Activated CD4-positive, alpha-beta T cell treated with anti-CD3 and anti-CD28 coated beads for 24 hours (primary cell): ENCODE results near the gene SPRED1.

Experiments used
- DNase-seq, 2 donors: peaks; one replicate each; pipeline ENCODE4 v3.0.0-alpha.2; 2020; ENCODE audit warnings: low read depth in 2 of 2

Gene SPRED1

GRCh38 chr15:38281031-38281430 lies 28.4 kb downstream of the SPRED1 start:
- DNase-seq = no peak

GRCh38 chr15:38283010-38283409 lies 30.4 kb downstream of the SPRED1 start:
- no peak for DNase-seq

- no peak for DNase-seq
Measured at GRCh38 chr15:38285456-38285855, 32.8 kb downstream of the SPRED1 start.

- DNase-seq = no peak
Measured at GRCh38 chr15:38294126-38294525, 41.5 kb downstream of the SPRED1 start.

GRCh38 chr15:38297623-38298388 lies 45.2 kb downstream of the SPRED1 start:
- no peak for DNase-seq

- no peak for DNase-seq
Measured at GRCh38 chr15:38299216-38299615, 46.6 kb downstream of the SPRED1 start.

- no peak for DNase-seq
Measured at GRCh38 chr15:38300395-38300794, 47.8 kb downstream of the SPRED1 start.

GRCh38 chr15:38304481-38304880 lies 51.8 kb downstream of the SPRED1 start:
- DNase-seq = no peak

- no peak for DNase-seq
Measured at GRCh38 chr15:38307251-38307650, 54.6 kb downstream of the SPRED1 start.

GRCh38 chr15:38307861-38308641 lies 55.4 kb downstream of the SPRED1 start:
- no peak for DNase-seq

- no peak for DNase-seq
Measured at GRCh38 chr15:38308797-38309196, 56.2 kb downstream of the SPRED1 start.

GRCh38 chr15:38312190-38312589 lies 59.6 kb downstream of the SPRED1 start:
- DNase-seq = no peak

GRCh38 chr15:38316311-38316710 lies 63.7 kb downstream of the SPRED1 start:
- DNase-seq = no peak

GRCh38 chr15:38320181-38320580 lies 67.5 kb downstream of the SPRED1 start:
- no peak for DNase-seq

- DNase-seq = no peak
Measured at GRCh38 chr15:38320866-38321265, 68.2 kb downstream of the SPRED1 start.

- DNase-seq = no peak
Measured at GRCh38 chr15:38323895-38324294, 71.3 kb downstream of the SPRED1 start.

- no peak for DNase-seq
Measured at GRCh38 chr15:38324939-38325647, 72.5 kb downstream of the SPRED1 start.

- no peak for DNase-seq
Measured at GRCh38 chr15:38325648-38325990, 73.0 kb downstream of the SPRED1 start.

GRCh38 chr15:38332711-38333110 lies 80.1 kb downstream of the SPRED1 start:
- DNase-seq = no peak

- no peak for DNase-seq
Measured at GRCh38 chr15:38335116-38335515, 82.5 kb downstream of the SPRED1 start.

GRCh38 chr15:38344351-38344750 lies 91.7 kb downstream of the SPRED1 start:
- DNase-seq = no peak

- no peak for DNase-seq
Measured at GRCh38 chr15:38349251-38349650, 96.6 kb downstream of the SPRED1 start.

GRCh38 chr15:38351466-38351865 lies 98.8 kb downstream of the SPRED1 start:
- no peak for DNase-seq
